Measurements from ENCODE around the gene MAGI1.

- TF ChIP-seq CTCF (IDR thresholded peaks at IDR 0.05): no peak
- TF ChIP-seq POLR2A (IDR thresholded peaks at IDR 0.05): no peak
Observed at GRCh38 chr3:66019896-66020295, 18.8 kb downstream of the MAGI1 start.
